HepG2 (cell line): Measurements from ENCODE around the gene NFAT5. TPM values are rescaled to one million over a fixed set of nuclear protein-coding genes. Genes with fewer than 3 reads are reported as not detected.

Experiments used
- ARNTL ChIP-seq: sonication (generic); formaldehyde crosslinking; IDR thresholded peaks from 2 replicates; pipeline ENCODE4 v1.4.0; 2020; ENCODE audit warnings: mild to moderate bottlenecking, missing genetic modification reagents
- ATF1 ChIP-seq: IDR thresholded peaks from 2 replicates; pipeline ENCODE4 v1.6.1; 2016; ENCODE audit warnings: mild to moderate bottlenecking, control low read depth
- CENPT ChIP-seq: sonication (generic); formaldehyde crosslinking; IDR thresholded peaks from 2 replicates; pipeline ENCODE4 v1.8.0; 2022; ENCODE audit warnings: low read depth, mild to moderate bottlenecking, moderate library complexity, missing genetic modification reagents
- EZH2 ChIP-seq: conservative IDR thresholded peaks from 2 replicates; pipeline ENCODE4 v1.6.1; 2012; ENCODE audit warnings: mild to moderate bottlenecking, low read depth, low read length, moderate library complexity
- HOXD1 ChIP-seq: sonication (generic); formaldehyde crosslinking; IDR thresholded peaks from 2 replicates; pipeline ENCODE4 v1.5.0; 2020; ENCODE audit warnings: missing genetic modification reagents
- KDM3A ChIP-seq: IDR thresholded peaks from 2 replicates; pipeline ENCODE4 v1.6.1; 2018; ENCODE audit warnings: low read depth, missing compliant biosample characterization
- MAFG ChIP-seq: sonication (generic); formaldehyde crosslinking; IDR thresholded peaks from 2 replicates; pipeline ENCODE4 v1.5.1; 2020; ENCODE audit warnings: mild to moderate bottlenecking, missing genetic modification reagents
- PAWR ChIP-seq: sonication (generic); formaldehyde crosslinking; IDR thresholded peaks from 2 replicates; pipeline ENCODE4 v1.4.0; 2020; ENCODE audit warnings: missing genetic modification reagents, mild to moderate bottlenecking, borderline replicate concordance
- PLRG1 ChIP-seq: fragments of 450-650 bp; conservative IDR thresholded peaks from 2 replicates; pipeline ENCODE4 v1.6.1; 2016
- POLR2A ChIP-seq, 2 experiments: IDR thresholded peaks; 2 replicates each; pipeline ENCODE4 v1.6.1; 2011; ENCODE audit warnings: low read depth in 2 of 2, low read length in 2 of 2, mild to moderate bottlenecking in 1 of 2, moderate library complexity in 1 of 2; ENCODE audit not compliant: insufficient read depth in 1 of 2
- RBFOX2 ChIP-seq: fragments of 200-400 bp; formaldehyde crosslinking; IDR thresholded peaks from 2 replicates; pipeline ENCODE4 v1.6.1; 2017; ENCODE audit warnings: low read depth, mild to moderate bottlenecking, low read length
- SNAI1 ChIP-seq: sonication (generic); formaldehyde crosslinking; IDR thresholded peaks from 2 replicates; pipeline ENCODE4 v1.5.0; 2020; ENCODE audit warnings: mild to moderate bottlenecking, missing genetic modification reagents, borderline replicate concordance
- SPEN ChIP-seq: sonication (generic); formaldehyde crosslinking; IDR thresholded peaks from 2 replicates; pipeline ENCODE4 v1.5.1; 2020; ENCODE audit warnings: low read depth, mild to moderate bottlenecking, missing genetic modification reagents
- SRY ChIP-seq: sonication (generic); formaldehyde crosslinking; IDR thresholded peaks from 2 replicates; pipeline ENCODE4 v1.8.0; 2022; ENCODE audit warnings: mild to moderate bottlenecking, missing genetic modification reagents
- YY1 ChIP-seq: IDR thresholded peaks from 2 replicates; pipeline ENCODE4 v1.6.1; 2011; ENCODE audit warnings: low read length, low read depth, moderate library complexity, mild to moderate bottlenecking; ENCODE audit not compliant: insufficient read depth, insufficient replicate concordance
- ZBTB20 ChIP-seq: sonication (generic); formaldehyde crosslinking; IDR thresholded peaks from 2 replicates; pipeline ENCODE4 v1.8.1; 2023; ENCODE audit warnings: missing genetic modification reagents, low read depth, mild to moderate bottlenecking, borderline replicate concordance
- ZFYVE20 ChIP-seq: sonication (generic); formaldehyde crosslinking; IDR thresholded peaks from 2 replicates; pipeline ENCODE4 v1.8.0; 2023; ENCODE audit warnings: low read depth, mild to moderate bottlenecking, moderate library complexity, missing genetic modification reagents, borderline replicate concordance
- ZNF264 ChIP-seq: sonication (generic); formaldehyde crosslinking; IDR thresholded peaks from 2 replicates; pipeline ENCODE4 v1.4.0; 2020; ENCODE audit warnings: missing genetic modification reagents
- ZNF333 ChIP-seq: sonication (generic); formaldehyde crosslinking; IDR thresholded peaks from 2 replicates; pipeline ENCODE4 v1.4.0; 2020; ENCODE audit warnings: mild to moderate bottlenecking, missing genetic modification reagents, borderline replicate concordance
- ZNF367 ChIP-seq: sonication (generic); formaldehyde crosslinking; IDR thresholded peaks from 2 replicates; pipeline ENCODE4 v1.4.0; 2020; ENCODE audit warnings: missing genetic modification reagents, borderline replicate concordance
- ZNF460 ChIP-seq: sonication (generic); formaldehyde crosslinking; IDR thresholded peaks from 2 replicates; pipeline ENCODE4 v1.5.1; 2020; ENCODE audit warnings: missing genetic modification reagents, mild to moderate bottlenecking, borderline replicate concordance
- ZNF501 ChIP-seq: sonication (generic); formaldehyde crosslinking; IDR thresholded peaks from 2 replicates; pipeline ENCODE4 v1.5.1; 2020; ENCODE audit warnings: mild to moderate bottlenecking, moderate library complexity, missing genetic modification reagents
- ZNF780A ChIP-seq: sonication (generic); formaldehyde crosslinking; IDR thresholded peaks from 2 replicates; pipeline ENCODE4 v1.8.0; 2022; ENCODE audit warnings: mild to moderate bottlenecking, missing genetic modification reagents, moderate library complexity
- polyA plus RNA-seq, 8 experiments: library from polyadenylated mRNA; depleted of rRNA in 3 of 8; stranded (reverse) in 7 of 8; unstranded in 1 of 8; fragments of >200 nt; fragmentation: Illumina TruSeq in 4 of 8; extraction: Trizol in 4 of 8; gene quantifications; 2 replicates each; pipeline versions ENCODE4 v1.2.1 to v1.2.3, GENCODE V29; 2011 to 2016; ENCODE audit warnings: low read depth in 4 of 8, missing spikeins in 1 of 8, mixed read lengths in 1 of 8; ENCODE audit not compliant: insufficient read depth in 1 of 8
- total RNA-seq, 5 experiments: library from RNA; depleted of rRNA; stranded (reverse); fragments of >200 nt; fragmentation: Illumina TruSeq; extraction: Trizol; gene quantifications; 2 replicates each; pipeline ENCODE4 v1.2.3, GENCODE V29; 2016; ENCODE audit warnings: low read depth in 1 of 5
- TF ChIP-seq, protein P1 (sequence below): sonication (generic); formaldehyde crosslinking; IDR thresholded peaks from 2 replicates; pipeline ENCODE4 v1.5.0; 2020; ENCODE audit warnings: mild to moderate bottlenecking, missing genetic modification reagents, borderline replicate concordance
- TF ChIP-seq, protein P2 (sequence below): sonication (generic); formaldehyde crosslinking; IDR thresholded peaks from 2 replicates; pipeline ENCODE4 v1.4.0; 2020; ENCODE audit warnings: missing genetic modification reagents, borderline replicate concordance
- TF ChIP-seq, protein P3 (sequence below): sonication (generic); formaldehyde crosslinking; IDR thresholded peaks from 2 replicates; pipeline ENCODE4 v1.8.1; 2023; ENCODE audit warnings: missing genetic modification reagents, mild to moderate bottlenecking, borderline replicate concordance
- TF ChIP-seq, protein P4 (sequence below): IDR thresholded peaks from 2 replicates; pipeline ENCODE4 v1.6.1; 2016

Gene NFAT5
- total and polyA plus RNA-seq, 2 of the 13 experiments (the other 11 are each of a cell fraction or from before 2014, with no cell fraction given) = 20.5 to 54.3 TPM

DNA sequence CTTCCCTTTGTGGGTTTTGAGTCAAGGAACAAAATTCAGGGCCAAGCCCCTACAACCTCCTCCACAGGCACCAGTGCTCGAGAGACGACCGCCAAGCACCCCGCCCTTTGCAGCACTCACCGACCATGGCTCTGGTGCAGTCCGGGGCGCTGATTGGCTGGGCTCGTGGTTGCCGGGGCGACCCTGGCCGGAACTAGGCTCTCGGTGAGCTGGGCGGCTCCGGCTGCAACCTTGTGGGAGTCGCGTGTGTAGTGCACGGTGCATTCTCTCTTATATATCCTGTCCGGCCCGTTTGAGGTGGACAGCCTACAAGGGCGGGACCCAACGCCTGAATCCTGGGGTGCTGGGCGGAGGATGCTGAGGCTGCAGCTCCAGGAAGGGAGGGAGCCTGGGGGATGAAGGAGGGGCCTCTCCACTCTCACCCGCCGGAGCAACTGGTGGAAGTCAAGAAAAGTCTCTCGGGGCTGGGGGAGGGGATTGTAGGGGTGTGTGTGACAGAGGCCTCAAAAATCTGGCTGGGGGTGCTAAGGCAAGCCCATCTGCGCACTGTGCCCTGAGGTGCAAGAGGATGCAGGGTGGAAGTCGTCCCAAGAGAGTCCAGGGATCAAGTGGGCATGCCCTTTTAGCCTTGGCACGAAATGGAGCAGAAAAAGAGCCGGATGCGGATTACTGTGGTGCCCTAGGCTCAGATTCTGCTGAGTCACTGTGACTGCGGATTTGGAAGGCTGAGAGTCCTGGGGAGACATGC, 160.7 kb downstream of the NFAT5 start, which contains the start of gene NQO1 (continued):
- TF ChIP-seq, protein P1, sequence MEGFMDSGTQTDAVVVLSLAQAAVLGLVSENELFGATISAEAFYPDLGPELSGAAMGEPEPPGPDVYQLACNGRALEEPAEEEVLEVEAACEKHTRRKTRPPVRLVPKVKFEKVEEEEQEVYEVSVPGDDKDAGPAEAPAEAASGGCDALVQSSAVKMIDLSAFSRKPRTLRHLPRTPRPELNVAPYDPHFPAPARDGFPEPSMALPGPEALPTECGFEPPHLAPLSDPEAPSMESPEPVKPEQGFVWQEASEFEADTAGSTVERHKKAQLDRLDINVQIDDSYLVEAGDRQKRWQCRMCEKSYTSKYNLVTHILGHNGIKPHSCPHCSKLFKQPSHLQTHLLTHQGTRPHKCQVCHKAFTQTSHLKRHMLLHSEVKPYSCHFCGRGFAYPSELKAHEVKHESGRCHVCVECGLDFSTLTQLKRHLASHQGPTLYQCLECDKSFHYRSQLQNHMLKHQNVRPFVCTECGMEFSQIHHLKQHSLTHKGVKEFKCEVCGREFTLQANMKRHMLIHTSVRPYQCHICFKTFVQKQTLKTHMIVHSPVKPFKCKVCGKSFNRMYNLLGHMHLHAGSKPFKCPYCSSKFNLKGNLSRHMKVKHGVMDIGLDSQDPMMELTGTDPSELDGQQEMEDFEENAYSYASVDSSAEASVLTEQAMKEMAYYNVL (CRISPR knock-in tag) = no peak
- TF ChIP-seq POLR2A (IDR thresholded peaks at IDR 0.05; ENCODE audit: insufficient read depth in 1 of 2, low read depth in 2 of 2, low read length in 2 of 2) = peak; percentile 98 to 99
- peak; percentile 76; the same call in 1 of the 2 replicates for TF ChIP-seq ZBTB20
- TF ChIP-seq, protein P2, sequence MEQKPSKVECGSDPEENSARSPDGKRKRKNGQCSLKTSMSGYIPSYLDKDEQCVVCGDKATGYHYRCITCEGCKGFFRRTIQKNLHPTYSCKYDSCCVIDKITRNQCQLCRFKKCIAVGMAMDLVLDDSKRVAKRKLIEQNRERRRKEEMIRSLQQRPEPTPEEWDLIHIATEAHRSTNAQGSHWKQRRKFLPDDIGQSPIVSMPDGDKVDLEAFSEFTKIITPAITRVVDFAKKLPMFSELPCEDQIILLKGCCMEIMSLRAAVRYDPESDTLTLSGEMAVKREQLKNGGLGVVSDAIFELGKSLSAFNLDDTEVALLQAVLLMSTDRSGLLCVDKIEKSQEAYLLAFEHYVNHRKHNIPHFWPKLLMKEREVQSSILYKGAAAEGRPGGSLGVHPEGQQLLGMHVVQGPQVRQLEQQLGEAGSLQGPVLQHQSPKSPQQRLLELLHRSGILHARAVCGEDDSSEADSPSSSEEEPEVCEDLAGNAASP (CRISPR knock-in tag) = 0 out of 2 replicates have a peak, but pooled peaks have one; percentile 25
- peak; percentile 40 for TF ChIP-seq YY1
- TF ChIP-seq ZNF333 = no peak
- no peak for TF ChIP-seq PLRG1
- TF ChIP-seq ATF1 = no peak
- TF ChIP-seq ZNF460 = no peak; the same call in 1 of the 2 replicates
- TF ChIP-seq SRY = peak; percentile 93
- no peak for TF ChIP-seq HOXD1 (CRISPR knock-in tag)
- no peak for TF ChIP-seq EZH2
- TF ChIP-seq ZFYVE20 (CRISPR knock-in tag) = no peak
- TF ChIP-seq SPEN (CRISPR knock-in tag) = peak; percentile 52; the same call in 1 of the 2 replicates
- no peak for TF ChIP-seq CENPT
- TF ChIP-seq ZNF780A (CRISPR knock-in tag) = no peak; the same call in 1 of the 2 replicates
- no peak for TF ChIP-seq SNAI1 (CRISPR knock-in tag)
- TF ChIP-seq RBFOX2 = peak; percentile 98
- TF ChIP-seq KDM3A (CRISPR knock-in tag) = 0 out of 2 replicates have a peak, but pooled peaks have one; percentile 38
- no peak; the same call in 1 of the 2 replicates for TF ChIP-seq ARNTL (CRISPR knock-in tag)
- TF ChIP-seq ZNF501 (CRISPR knock-in tag) = no peak; the same call in 1 of the 2 replicates
- TF ChIP-seq MAFG (CRISPR knock-in tag) = peak; percentile 95
- TF ChIP-seq, protein P3, sequence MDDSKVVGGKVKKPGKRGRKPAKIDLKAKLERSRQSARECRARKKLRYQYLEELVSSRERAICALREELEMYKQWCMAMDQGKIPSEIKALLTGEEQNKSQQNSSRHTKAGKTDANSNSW (CRISPR knock-in tag) = no peak
- TF ChIP-seq ZNF264 (CRISPR knock-in tag) = 0 out of 2 replicates have a peak, but pooled peaks have one; percentile 26
- TF ChIP-seq, protein P4, sequence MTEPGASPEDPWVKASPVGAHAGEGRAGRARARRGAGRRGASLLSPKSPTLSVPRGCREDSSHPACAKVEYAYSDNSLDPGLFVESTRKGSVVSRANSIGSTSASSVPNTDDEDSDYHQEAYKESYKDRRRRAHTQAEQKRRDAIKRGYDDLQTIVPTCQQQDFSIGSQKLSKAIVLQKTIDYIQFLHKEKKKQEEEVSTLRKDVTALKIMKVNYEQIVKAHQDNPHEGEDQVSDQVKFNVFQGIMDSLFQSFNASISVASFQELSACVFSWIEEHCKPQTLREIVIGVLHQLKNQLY = peak; percentile 71; the same call in 1 of the 2 replicates
- no peak for TF ChIP-seq ZNF367 (CRISPR knock-in tag)
- TF ChIP-seq PAWR (CRISPR knock-in tag) = no peak
